Cardiac fibroblast (primary cell): Measurements from ENCODE around the gene LHFPL2.

Experiments
- DNase-seq, 2 donors: peaks; one replicate each; pipeline versions ENCODE4 v3.0.0 to v3.0.0-alpha.2; 2010; ENCODE audit warnings: low read depth in 2 of 2
- H3K4me3 ChIP-seq, 2 donors: replicated peaks in 1 of 2; 1 replicate in 1 of 2; 2 replicates in 1 of 2; pipeline ENCODE4 v1.5.1; 2011; ENCODE audit warnings: low read depth in 2 of 2, low read length in 2 of 2, mild to moderate bottlenecking in 2 of 2, moderate library complexity in 1 of 2
- TF ChIP-seq, protein P1 (sequence below): IDR thresholded peaks from one replicate; pipeline ENCODE4 v1.5.1; 2011; ENCODE audit warnings: low read depth, mild to moderate bottlenecking, low read length, inconsistent platforms

The LHFPL2 gene

GRCh38 chr5:78447775-78448424 is 200.7 kb downstream of the LHFPL2 start:
- DNase-seq, result no peak
- TF ChIP-seq, protein P1, sequence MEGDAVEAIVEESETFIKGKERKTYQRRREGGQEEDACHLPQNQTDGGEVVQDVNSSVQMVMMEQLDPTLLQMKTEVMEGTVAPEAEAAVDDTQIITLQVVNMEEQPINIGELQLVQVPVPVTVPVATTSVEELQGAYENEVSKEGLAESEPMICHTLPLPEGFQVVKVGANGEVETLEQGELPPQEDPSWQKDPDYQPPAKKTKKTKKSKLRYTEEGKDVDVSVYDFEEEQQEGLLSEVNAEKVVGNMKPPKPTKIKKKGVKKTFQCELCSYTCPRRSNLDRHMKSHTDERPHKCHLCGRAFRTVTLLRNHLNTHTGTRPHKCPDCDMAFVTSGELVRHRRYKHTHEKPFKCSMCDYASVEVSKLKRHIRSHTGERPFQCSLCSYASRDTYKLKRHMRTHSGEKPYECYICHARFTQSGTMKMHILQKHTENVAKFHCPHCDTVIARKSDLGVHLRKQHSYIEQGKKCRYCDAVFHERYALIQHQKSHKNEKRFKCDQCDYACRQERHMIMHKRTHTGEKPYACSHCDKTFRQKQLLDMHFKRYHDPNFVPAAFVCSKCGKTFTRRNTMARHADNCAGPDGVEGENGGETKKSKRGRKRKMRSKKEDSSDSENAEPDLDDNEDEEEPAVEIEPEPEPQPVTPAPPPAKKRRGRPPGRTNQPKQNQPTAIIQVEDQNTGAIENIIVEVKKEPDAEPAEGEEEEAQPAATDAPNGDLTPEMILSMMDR, result no peak
- H3K4me3 ChIP-seq, result no peak overlapping the region
